Adrenal gland (tissue), 12 donors: ENCODE measurements around the gene ABHD16B. TPM values are rescaled to one million over a fixed set of nuclear protein-coding genes. Genes with fewer than 3 reads are reported as not detected.
"Not testable (repeated sequence)": the region's sequence is repeated elsewhere in the genome, so short reads cannot be mapped to it uniquely, and the experiment has no call there.

Experiments
- DNase-seq, 7 donors: peaks; one replicate each; pipeline ENCODE4 v3.0.0-alpha.2; 2019 to 2020
- H3K27ac ChIP-seq, 5 donors: fragments of 200-600 bp; sonication (generic) in 4 of 5; 1 replicate in 3 of 5; 2 replicates in 2 of 5; pipeline versions ENCODE4 v1.5.1 to v1.8.0; 2016 to 2020; ENCODE audit warnings: mild to moderate bottlenecking in 1 of 5
- H3K27me3 ChIP-seq: fragments of 200-600 bp; 2 replicates; pipeline ENCODE4 v1.8.0; 2021
- H3K36me3 ChIP-seq, 2 donors: fragments of 200-600 bp; replicated peaks in 1 of 2; 1 replicate in 1 of 2; 2 replicates in 1 of 2; pipeline versions ENCODE4 v1.5.1 to v1.8.0; 2018 to 2022
- H3K4me1 ChIP-seq, 2 donors: fragments of 200-600 bp; replicated peaks in 1 of 2; 1 replicate in 1 of 2; 2 replicates in 1 of 2; pipeline versions ENCODE4 v1.5.1 to v1.8.0; 2018 to 2021
- H3K4me3 ChIP-seq, 4 donors: fragments of 200-600 bp; sonication (generic) in 3 of 4; one replicate each; pipeline ENCODE4 v1.5.1; 2016 to 2018
- H3K9me3 ChIP-seq, 3 donors: fragments of 200-600 bp; sonication (generic) in 1 of 3; replicated peaks in 1 of 3; 1 replicate in 2 of 3; 2 replicates in 1 of 3; pipeline versions ENCODE4 v1.5.1 to v1.8.0; 2016 to 2021
- POLR2A ChIP-seq, 2 donors: fragments of 450-650 bp; IDR thresholded peaks; one replicate each; pipeline ENCODE4 v1.6.1; 2017; ENCODE audit warnings: antibody characterized with exemption in 2 of 2, mild to moderate bottlenecking in 2 of 2, moderate library complexity in 1 of 2
- WGBS, 4 donors: extraction: QIAGEN DNeasy Blood & Tissue Kit in 2 of 4; methylation state at CpG; one replicate each; pipeline versions ENCODE4 v1.1.5 to v1.1.7; 2013 to 2017; 5-methylcytosine and 5-hydroxymethylcytosine counted together
- intact Hi-C, 2 donors: fragments of 100-400 bp; cut with DNase I; formaldehyde crosslinking; loops; one replicate each; pipeline versions ENCODE4 v1.14.1 to v1.15.0; 2022 to 2023
- polyA plus RNA-seq, 3 donors: library from polyadenylated mRNA; stranded (reverse); fragments of 200-250 nt in 2 of 3; fragments of 350-450 nt in 1 of 3; fragmentation: Illumina TruSeq in 1 of 3; extraction: RNeasy Lipid Tissue Mini Kit (QIAGEN cat#74804) in 1 of 3; gene quantifications; one replicate each; pipeline ENCODE4 v1.2.3, GENCODE V29; 2013 to 2014
- total RNA-seq, 9 donors: library from RNA; depleted of rRNA in 4 of 9; stranded (reverse); fragments of >200 nt in 4 of 9; fragments of 120-200 nt in 1 of 9; fragmentation: NEBNext Ultra II Directional in 1 of 9; extraction: Animal tissue kit (Norgen Biotek cat#: 25700) in 1 of 9; gene quantifications; one replicate each; pipeline versions ENCODE4 v1.1.0 to v1.2.4, GENCODE V29; 2013 to 2023
- TF ChIP-seq, protein P1 (sequence below), 6 experiments: fragments of 450-650 bp in 4 of 6; fragments of 200-600 bp in 2 of 6; sonication (generic) in 1 of 6; IDR thresholded peaks; 1 replicate in 5 of 6; 2 replicates in 1 of 6; pipeline versions ENCODE4 v1.5.1 to v1.8.0; 2016 to 2021; ENCODE audit warnings: antibody characterized with exemption in 6 of 6, mild to moderate bottlenecking in 2 of 6, moderate library complexity in 1 of 6
- donor health status: healthy with polysubstance abuse.
- donor health status: Bipolar disorder and iron deficiency.
- donor health status: DM: yes; HTN: yes; CAD: no.
- donor health status: DM: no; HTN: no; CAD: no.
- donor health status: DM: no; HTN: no; CAD: no.
- donor health status: DM: yes; HTN: yes; CAD: no.

The ABHD16B gene
- total and polyA plus RNA-seq, 12 donors = 0.54 to 1.2 TPM; not detected in 10

DNA sequence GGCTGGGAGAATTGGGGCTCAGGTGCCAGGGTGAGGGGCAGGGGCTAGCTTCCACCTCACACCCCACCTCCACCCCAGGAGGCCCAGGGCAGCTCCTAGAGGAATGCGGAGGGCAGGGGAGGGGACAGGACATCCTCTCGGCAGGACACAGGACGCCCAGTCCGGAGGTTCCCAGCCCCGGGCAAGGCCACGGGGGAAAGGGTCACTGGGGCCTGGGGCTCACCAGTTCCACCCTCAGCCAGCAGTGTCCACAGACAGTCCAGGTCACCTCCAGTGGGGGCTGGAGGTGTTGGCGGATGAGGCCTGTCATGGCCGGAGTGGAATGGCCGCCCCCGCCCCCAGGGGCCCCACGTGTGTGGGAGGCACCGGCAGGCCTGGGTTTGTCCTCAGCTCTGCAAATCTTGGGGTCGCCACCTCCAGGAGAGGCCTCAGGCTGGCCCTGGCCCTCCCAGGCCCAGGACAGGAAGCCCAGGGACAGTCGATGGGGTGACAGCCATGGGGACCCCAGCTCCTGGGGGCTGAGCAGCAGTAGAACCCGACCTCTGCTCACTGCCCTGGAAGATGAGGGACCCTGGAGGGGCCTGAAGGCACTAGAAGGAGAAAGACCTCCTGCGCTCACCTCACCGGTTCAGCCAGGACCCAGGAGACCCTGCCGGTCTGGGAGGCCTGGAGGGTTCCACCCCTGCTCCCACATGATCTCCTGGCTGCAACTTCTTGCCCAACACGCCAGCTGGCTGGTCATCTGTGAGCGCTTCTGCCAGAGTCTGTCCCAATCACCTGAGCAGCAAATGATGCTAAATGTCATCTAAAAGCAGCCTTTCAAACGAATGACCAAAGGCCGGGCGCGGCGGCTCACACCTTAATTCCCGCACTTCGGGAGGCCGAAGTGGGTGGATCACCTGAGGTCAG lies 13.0 kb upstream of the ABHD16B start:
- Histone ChIP-seq H3K27ac (peak overlapping the region in 2 of 5 donors; percentile 49 to 86), H3K4me3 (no peak overlapping the region), H3K4me1 (peaks cover 10 to 17% of the 10 kb centered on the region in 2 donors), H3K36me3 (no peaks in the 10 kb centered on the region), H3K27me3 (no peaks in the 10 kb centered on the region), H3K9me3 (no peaks in the 10 kb centered on the region)
- intact Hi-C loops = no loop called here
- DNase-seq = no peak
- TF ChIP-seq, protein P1, sequence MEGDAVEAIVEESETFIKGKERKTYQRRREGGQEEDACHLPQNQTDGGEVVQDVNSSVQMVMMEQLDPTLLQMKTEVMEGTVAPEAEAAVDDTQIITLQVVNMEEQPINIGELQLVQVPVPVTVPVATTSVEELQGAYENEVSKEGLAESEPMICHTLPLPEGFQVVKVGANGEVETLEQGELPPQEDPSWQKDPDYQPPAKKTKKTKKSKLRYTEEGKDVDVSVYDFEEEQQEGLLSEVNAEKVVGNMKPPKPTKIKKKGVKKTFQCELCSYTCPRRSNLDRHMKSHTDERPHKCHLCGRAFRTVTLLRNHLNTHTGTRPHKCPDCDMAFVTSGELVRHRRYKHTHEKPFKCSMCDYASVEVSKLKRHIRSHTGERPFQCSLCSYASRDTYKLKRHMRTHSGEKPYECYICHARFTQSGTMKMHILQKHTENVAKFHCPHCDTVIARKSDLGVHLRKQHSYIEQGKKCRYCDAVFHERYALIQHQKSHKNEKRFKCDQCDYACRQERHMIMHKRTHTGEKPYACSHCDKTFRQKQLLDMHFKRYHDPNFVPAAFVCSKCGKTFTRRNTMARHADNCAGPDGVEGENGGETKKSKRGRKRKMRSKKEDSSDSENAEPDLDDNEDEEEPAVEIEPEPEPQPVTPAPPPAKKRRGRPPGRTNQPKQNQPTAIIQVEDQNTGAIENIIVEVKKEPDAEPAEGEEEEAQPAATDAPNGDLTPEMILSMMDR (IDR thresholded peaks at IDR 0.05) = no peak
- TF ChIP-seq POLR2A (IDR thresholded peaks at IDR 0.05) = no peak
- 73 to 90% (median 79%) methylated on average over 13 to 28 of the region's 28 CpGs for WGBS, 4 donors

DNA sequence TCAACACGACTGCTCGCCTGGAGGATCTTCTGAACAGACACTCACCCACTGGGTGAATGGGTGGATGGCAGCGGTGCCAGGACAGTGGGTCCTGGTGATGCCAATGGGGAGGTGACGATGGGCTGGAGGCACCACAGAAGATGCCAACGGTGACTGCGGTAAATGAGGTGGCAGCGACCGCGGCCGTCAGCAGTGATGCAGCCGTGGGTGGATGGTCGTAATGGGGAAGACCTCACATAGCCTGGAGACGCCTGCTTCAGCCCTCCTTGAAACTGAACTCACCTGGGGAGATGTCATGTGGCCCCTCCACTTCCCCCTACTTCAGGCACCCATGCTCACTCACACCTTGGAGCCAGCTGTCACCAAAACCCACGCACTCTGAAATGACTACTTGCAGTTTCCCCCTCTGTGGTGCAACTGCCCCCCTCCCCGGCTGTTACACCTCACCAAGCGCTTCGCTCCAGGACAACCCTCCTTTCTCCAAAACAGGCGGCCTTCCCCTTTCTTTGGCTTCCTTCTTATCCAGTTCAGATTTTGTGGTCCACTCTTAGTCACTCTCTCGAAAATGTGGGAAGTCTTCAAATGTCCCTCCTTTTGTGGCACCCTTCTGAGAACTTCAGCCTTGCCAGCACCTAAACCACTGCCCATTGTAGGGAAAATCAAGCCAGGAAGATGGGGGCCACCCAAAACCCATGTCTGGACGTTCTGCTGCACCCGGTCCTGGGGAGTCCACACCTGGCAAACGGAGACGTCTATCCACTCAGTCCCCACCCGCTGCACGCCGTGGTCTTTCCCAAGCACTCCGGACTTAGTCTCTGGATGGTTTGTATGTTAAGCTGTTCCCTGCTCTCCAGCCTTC lies 10.4 kb upstream of the ABHD16B start:
- TF ChIP-seq POLR2A (IDR thresholded peaks at IDR 0.05) = no peak
- TF ChIP-seq, protein P1 (IDR thresholded peaks at IDR 0.05) = no peak
- no peak for DNase-seq
- no peaks in the 10 kb centered on the region for H3K27me3 ChIP-seq
- H3K36me3 ChIP-seq = no peaks in the 10 kb centered on the region
- intact Hi-C loops = loop anchor here in 1 of 2 donors (10.0 kb wide), 1 partner anchor 146 kb away; the partner anchor contains the start of genes ARFRP1 and ZGPAT
- no peaks in the 10 kb centered on the region for H3K9me3 ChIP-seq
- peaks cover 32 to 33% of the 10 kb centered on the region in 2 donors for H3K4me1 ChIP-seq
- WGBS, 4 donors = 77 to 87% (median 81%) methylated on average over 21 to 27 of the region's 27 CpGs
- no peak overlapping the region for H3K4me3 ChIP-seq
- no peak overlapping the region for H3K27ac ChIP-seq

DNA sequence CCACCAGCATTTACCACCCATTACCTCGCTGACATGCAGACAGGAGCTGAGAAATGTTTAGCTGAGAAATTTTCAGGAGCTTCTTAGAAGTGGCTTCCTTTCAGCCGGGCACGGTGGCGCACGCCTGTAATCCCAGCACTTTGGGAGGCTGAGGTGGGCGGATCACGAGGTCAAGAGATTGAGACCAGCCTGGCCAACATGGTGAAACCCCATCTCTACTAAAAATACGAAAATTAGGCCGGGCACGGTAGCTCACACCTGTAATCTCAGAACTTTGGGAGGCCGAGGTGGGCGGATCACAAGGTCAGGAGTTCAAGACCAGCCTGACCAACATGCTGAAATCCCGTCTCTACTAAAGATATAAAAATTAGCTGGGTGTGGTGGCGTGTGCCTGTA lies 9.8 kb upstream of the ABHD16B start:
- not testable (repeated sequence) for DNase-seq, H3K9me3 ChIP-seq, H3K4me3 ChIP-seq, H3K36me3 ChIP-seq, H3K27ac ChIP-seq, H3K27me3 ChIP-seq
- peaks cover 29 to 31% of the 10 kb centered on the region in 2 donors for H3K4me1 ChIP-seq
- intact Hi-C loops = loop anchor here in 1 of 2 donors (10.0 kb wide), 1 partner anchor 147 kb away; the partner anchor contains the start of genes ARFRP1 and ZGPAT
- WGBS, 4 donors = 80 to 90% (median 86%) methylated on average over 14 of the region's 14 CpGs

DNA sequence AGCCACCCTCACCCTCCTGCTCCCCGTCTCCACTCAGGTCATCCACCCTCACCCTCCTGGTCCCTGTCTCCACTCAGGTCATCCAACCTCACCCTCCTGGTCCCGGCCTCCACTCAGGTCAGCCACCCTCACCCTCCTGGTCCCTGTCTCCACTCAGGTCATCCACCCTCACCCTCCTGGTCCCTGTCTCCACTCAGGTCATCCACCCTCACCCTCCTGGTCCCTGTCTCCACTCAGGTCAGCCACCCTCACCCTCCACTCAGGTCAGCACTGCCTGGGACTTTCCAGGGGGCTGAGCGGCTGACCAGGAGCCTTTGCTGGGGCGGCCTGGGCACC lies 7.6 kb upstream of the ABHD16B start:
- WGBS, 4 donors = 62 to 100% (median 76%) methylated on average over 2 to 4 of the region's 4 CpGs
- not testable (repeated sequence) for H3K27me3 ChIP-seq, H3K9me3 ChIP-seq, H3K36me3 ChIP-seq, DNase-seq, H3K4me3 ChIP-seq
- intact Hi-C loops = loop anchor here in 1 of 2 donors (10.0 kb wide), 1 partner anchor 149 kb away; the partner anchor contains the start of genes ARFRP1 and ZGPAT
- H3K4me1 ChIP-seq = peaks cover 42 to 45% of the 10 kb centered on the region in 2 donors
- peak overlapping the region in 4 of 5 donors; percentile 47 to 79 (median 64) for H3K27ac ChIP-seq
